ENCODE data around the gene COX6A2. TPM values are rescaled to one million over a fixed set of nuclear protein-coding genes. Genes with fewer than 3 reads are reported as not detected.

The COX6A2 gene
- total RNA-seq, 1 donor: not detected

- H3K36me3 ChIP-seq (ENCODE audit: insufficient read depth, low read length): peaks cover 5% of the 10 kb centered on the region
- no peaks in the 10 kb centered on the region for H3K27me3 ChIP-seq (ENCODE audit: insufficient read depth, low read length)
- DNase-seq (ENCODE audit: insufficient read length, low spot score, missing footprints): no peak
- H4K20me1 ChIP-seq (ENCODE audit: insufficient read depth, low read length): peaks cover 30% of the 10 kb centered on the region
- peak overlapping the region; percentile 14 for H3K4me3 ChIP-seq (ENCODE audit: insufficient read depth, low read length)
- H2AFZ ChIP-seq (ENCODE audit: low read length): no peak overlapping the region
- peak overlapping the region; percentile 93 for H3K4me2 ChIP-seq (ENCODE audit: insufficient read depth, low read length)
- no peak overlapping the region for H3K27ac ChIP-seq (ENCODE audit: low read depth, low read length)
- no peaks in the 10 kb centered on the region for H3K9me3 ChIP-seq (ENCODE audit: low read depth, low read length)
- H3K4me1 ChIP-seq (ENCODE audit: insufficient read depth, low read length): peaks cover 60% of the 10 kb centered on the region
- TF ChIP-seq, protein P1, sequence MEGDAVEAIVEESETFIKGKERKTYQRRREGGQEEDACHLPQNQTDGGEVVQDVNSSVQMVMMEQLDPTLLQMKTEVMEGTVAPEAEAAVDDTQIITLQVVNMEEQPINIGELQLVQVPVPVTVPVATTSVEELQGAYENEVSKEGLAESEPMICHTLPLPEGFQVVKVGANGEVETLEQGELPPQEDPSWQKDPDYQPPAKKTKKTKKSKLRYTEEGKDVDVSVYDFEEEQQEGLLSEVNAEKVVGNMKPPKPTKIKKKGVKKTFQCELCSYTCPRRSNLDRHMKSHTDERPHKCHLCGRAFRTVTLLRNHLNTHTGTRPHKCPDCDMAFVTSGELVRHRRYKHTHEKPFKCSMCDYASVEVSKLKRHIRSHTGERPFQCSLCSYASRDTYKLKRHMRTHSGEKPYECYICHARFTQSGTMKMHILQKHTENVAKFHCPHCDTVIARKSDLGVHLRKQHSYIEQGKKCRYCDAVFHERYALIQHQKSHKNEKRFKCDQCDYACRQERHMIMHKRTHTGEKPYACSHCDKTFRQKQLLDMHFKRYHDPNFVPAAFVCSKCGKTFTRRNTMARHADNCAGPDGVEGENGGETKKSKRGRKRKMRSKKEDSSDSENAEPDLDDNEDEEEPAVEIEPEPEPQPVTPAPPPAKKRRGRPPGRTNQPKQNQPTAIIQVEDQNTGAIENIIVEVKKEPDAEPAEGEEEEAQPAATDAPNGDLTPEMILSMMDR (IDR thresholded peaks at IDR 0.05; ENCODE audit: extremely low read depth, low read depth, low read length): no peak
- H3K79me2 ChIP-seq (ENCODE audit: insufficient read depth, low read length): peaks cover 44% of the 10 kb centered on the region
Measured at GRCh38 chr16:31456988-31457360, 28.8 kb upstream of the COX6A2 start.

DNA sequence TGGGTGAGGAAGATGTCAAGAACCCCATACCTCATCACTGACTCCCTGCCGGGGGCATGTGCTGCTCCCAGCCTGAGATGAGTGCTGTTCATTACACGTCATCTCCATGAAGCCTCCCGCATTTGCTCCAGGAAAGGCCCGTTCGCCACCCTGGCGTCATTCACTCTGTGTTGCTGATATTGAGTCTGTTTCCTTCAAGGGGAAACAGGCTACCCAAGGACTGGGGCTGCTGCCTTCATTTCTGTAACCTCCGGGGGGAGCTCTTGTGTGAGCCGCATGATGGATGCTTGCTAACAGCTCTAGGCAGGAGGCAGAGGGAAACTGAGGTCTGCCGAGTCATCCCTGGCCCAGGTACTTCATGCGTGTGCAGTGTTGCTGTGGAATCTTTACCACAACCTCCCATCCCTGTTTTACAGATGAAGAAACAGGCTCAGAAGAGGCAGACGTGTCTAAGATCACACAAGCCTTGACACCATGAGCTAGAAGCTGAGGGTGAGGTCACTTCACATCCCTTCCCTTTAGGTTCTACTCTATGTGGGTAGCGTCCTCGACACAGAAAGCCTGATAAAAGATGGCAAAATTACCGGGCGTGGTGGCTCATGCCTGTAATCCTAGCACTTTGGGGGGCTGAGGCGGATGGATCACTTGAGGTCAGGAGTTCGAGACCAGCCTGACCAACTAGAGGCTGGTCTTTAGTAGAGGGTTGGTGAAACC, 27.6 kb upstream of the COX6A2 start:
- Histone ChIP-seq H3K27ac (ENCODE audit: low read depth, low read length) (no peak overlapping the region), H3K36me3 (ENCODE audit: insufficient read depth, low read length) (peaks cover 3% of the 10 kb centered on the region), H3K79me2 (ENCODE audit: insufficient read depth, low read length) (peaks cover 34% of the 10 kb centered on the region), H4K20me1 (ENCODE audit: insufficient read depth, low read length) (peaks cover 30% of the 10 kb centered on the region), H3K4me1 (ENCODE audit: insufficient read depth, low read length) (peaks cover 66% of the 10 kb centered on the region), H3K4me3 (ENCODE audit: insufficient read depth, low read length) (no peak overlapping the region), H3K4me2 (ENCODE audit: insufficient read depth, low read length) (peak overlapping the region; percentile 3), H3K9me3 (ENCODE audit: low read depth, low read length) (no peaks in the 10 kb centered on the region), H3K27me3 (ENCODE audit: insufficient read depth, low read length) (no peaks in the 10 kb centered on the region), H2AFZ (ENCODE audit: low read length) (no peak overlapping the region)
- TF ChIP-seq, protein P1 (IDR thresholded peaks at IDR 0.05; ENCODE audit: extremely low read depth, low read depth, low read length): peak; percentile 44
- peak; percentile 62 for DNase-seq (ENCODE audit: insufficient read length, low spot score, missing footprints)

DNA sequence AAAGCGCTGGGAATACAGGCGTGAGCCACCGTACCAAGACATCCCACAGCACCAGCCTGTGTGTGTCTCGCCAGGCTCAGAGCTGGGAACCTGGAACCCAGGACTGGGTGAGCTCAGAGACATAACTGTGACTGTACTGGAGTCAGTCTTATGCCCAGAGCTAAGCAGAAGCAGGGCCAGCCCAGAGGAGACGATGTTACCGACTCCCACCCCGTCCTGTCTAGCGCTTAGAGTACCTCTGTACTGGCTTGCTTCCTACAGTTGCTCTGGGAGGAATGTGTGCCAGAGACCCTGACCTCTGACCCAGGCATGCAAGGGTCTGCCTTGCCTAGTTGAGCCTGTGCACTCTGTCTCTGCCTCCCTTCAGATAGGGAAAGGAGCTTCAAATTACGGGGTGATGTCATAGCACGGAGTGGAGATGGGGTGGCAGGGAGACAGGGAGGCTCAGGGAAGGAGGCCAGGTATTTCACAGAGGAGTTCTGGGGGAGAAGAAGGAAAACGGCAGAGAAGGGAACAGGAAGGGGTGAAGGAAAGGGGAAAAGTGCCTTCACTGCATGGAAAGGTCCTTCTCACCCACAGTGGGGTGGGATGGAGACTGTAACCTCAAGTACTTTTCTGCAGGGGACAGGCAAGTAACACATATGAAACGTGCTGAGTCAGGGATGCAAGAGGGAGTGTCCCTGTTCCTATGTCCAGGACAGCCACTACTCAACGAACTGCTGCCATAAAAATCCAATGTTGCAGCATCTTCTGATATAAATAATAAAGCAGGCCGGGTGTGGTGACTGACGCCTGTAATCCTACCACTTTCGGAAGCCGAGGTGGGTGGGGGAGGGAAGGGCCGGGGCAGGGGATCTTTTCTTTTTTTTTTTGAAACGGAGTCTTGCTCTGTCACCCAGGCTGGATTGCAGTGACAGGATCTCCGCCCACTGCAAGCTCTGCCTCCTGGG, 25.4 kb upstream of the COX6A2 start:
- TF ChIP-seq, protein P1 (IDR thresholded peaks at IDR 0.05; ENCODE audit: extremely low read depth, low read depth, low read length): no peak
- H3K36me3 ChIP-seq (ENCODE audit: insufficient read depth, low read length): peaks cover 3% of the 10 kb centered on the region
- H2AFZ ChIP-seq (ENCODE audit: low read length): no peak overlapping the region
- H4K20me1 ChIP-seq (ENCODE audit: insufficient read depth, low read length): peaks cover 30% of the 10 kb centered on the region
- H3K27ac ChIP-seq (ENCODE audit: low read depth, low read length): peak overlapping the region; percentile 82
- peak overlapping the region; percentile 18 for H3K4me3 ChIP-seq (ENCODE audit: insufficient read depth, low read length)
- H3K9me3 ChIP-seq (ENCODE audit: low read depth, low read length): no peaks in the 10 kb centered on the region
- DNase-seq (ENCODE audit: insufficient read length, low spot score, missing footprints): peak; percentile 39
- H3K27me3 ChIP-seq (ENCODE audit: insufficient read depth, low read length): no peaks in the 10 kb centered on the region
- peak overlapping the region; percentile 71 for H3K4me2 ChIP-seq (ENCODE audit: insufficient read depth, low read length)
- peaks cover 59% of the 10 kb centered on the region for H3K4me1 ChIP-seq (ENCODE audit: insufficient read depth, low read length)
- H3K79me2 ChIP-seq (ENCODE audit: insufficient read depth, low read length): peaks cover 34% of the 10 kb centered on the region

Measured in osteoblast (primary cell).